Cardiac septum (tissue), 1 donor: ENCODE data around the gene UHRF1. TPM values are rescaled to one million over a fixed set of nuclear protein-coding genes. Genes with fewer than 3 reads are reported as not detected.

ENCODE experiments used
- DNase-seq: peaks from one replicate; pipeline ENCODE4 v3.0.0-alpha.2; 2020; ENCODE audit warnings: low spot score
- intact Hi-C: fragments of 100-400 bp; cut with DNase I; formaldehyde crosslinking; loops from one replicate; pipeline ENCODE4 v1.14.0; 2022
- total RNA-seq: library from RNA; stranded (reverse); fragmentation: NEBNext Ultra II Directional; extraction: Animal tissue kit (Norgen Biotek cat#: 25700); gene quantifications from one replicate; pipeline ENCODE4 v1.2.1, GENCODE V29; 2021
- donor health status: DM: no; HTN: no; CAD: no.

Gene UHRF1
- total RNA-seq, 1 donor from 2014 or later = 1.00 TPM

- DNase-seq = peak; percentile 68
- intact Hi-C loops = no loop called here
Measured at GRCh38 chr19:4983346-4984105, 74.2 kb downstream of the UHRF1 start.

DNA sequence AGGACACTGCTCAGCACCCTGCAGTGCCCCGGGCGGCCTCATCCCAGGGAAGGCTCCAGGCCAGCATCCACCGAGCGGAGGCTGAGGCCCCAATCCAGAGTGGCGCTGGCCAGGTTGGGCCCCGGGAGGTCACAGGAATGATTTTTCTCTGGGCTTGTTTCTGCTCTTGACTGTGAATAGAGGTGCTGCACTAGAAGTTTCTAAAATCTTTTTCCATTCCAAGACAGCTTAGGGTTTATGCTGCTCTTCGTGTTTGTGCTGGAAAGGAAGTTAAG is 74.7 kb downstream of the UHRF1 start:
- intact Hi-C loops = no loop called here

GRCh38 chr19:4984438-4984990 is 75.2 kb downstream of the UHRF1 start:
- intact Hi-C loops = no loop called here
- DNase-seq = no peak

More for the DNA sequence above, 74.7 kb downstream of the UHRF1 start:
- DNase-seq = no peak

DNA sequence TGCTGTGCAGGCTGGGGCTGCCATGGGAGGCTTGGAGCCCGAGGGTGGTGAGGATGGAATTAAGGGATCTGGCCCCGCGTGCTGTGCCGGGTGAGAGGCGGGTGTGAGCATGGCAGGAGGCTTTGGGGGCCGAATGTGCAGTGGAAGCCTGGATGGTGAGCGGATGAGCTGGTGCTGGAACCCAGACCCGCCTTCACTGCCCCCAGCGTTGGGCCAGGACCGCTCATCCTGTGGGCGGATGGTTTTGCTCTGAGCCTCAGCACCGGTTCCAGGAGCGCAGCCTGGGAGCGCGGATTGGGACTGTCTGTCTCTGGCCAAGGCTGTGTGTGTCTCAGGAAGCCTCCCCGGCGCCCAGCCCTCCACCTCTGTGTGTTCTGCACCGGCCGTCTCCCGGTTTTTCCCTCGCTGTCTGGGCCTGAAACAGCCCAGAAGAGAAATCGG is 76.3 kb downstream of the UHRF1 start:
- DNase-seq = no peak
- intact Hi-C loops = no loop called here

- no peak for DNase-seq
- intact Hi-C loops = no loop called here
Measured at GRCh38 chr19:4986056-4986455, 76.8 kb downstream of the UHRF1 start.

- peak; percentile 68 for DNase-seq
Measured at GRCh38 chr19:4986471-4986891, 77.2 kb downstream of the UHRF1 start.

GRCh38 chr19:4987256-4987655 is 78.0 kb downstream of the UHRF1 start:
- no peak for DNase-seq
- intact Hi-C loops = no loop called here

More at GRCh38 chr19:4986471-4986891, 77.2 kb downstream of the UHRF1 start:
- intact Hi-C loops = no loop called here

- intact Hi-C loops = no loop called here
Measured at GRCh38 chr19:4987692-4988370, 78.5 kb downstream of the UHRF1 start.

DNA sequence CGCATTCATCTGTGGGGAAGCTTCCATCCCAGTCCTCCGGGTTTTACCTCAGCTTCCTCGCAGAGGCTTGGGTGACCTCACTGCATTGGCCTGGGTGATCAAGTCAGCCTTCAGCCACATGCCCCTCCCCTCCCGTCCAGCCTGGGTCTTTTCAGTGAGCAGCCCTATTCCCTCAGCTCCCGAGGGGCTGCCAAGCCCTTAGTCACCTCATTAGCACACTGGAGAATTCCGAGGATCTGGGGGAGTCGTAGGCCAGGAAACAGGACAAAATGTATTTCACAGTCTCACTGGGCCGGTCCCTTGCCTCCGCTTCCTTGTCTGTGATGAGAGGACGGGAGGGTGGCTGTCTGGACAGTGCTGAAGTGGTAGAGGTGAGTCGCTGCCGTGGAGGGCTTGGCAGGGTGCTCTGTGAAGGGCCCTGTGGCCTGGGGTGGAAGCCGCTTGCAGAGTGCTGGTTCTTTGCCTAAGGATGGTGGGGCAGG is 79.5 kb downstream of the UHRF1 start:
- intact Hi-C loops = no loop called here
- no peak for DNase-seq

More at GRCh38 chr19:4987692-4988370, 78.5 kb downstream of the UHRF1 start:
- no peak for DNase-seq

- DNase-seq = no peak
- intact Hi-C loops = no loop called here
Measured at GRCh38 chr19:4990306-4990705, 81.0 kb downstream of the UHRF1 start.

DNA sequence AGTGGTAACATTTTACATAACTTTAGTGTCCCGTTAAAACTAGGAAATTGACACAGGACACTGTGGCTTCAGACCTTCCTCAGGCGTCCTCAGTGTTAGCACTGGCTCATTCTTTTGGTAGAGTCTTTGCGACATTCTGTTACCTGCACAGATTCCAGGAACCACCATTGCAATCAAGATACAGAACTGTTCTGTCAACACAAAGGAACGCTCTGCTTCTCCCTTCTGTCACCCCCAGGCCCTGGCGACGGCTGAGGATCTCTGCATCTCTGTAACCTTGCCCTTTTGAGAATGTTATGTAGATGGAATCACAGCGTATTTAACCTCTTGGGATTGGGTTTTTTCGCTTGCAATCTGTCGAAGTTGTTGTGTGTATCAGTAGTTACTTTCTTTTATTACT is 82.2 kb downstream of the UHRF1 start:
- DNase-seq = no peak
- intact Hi-C loops = no loop called here

DNA sequence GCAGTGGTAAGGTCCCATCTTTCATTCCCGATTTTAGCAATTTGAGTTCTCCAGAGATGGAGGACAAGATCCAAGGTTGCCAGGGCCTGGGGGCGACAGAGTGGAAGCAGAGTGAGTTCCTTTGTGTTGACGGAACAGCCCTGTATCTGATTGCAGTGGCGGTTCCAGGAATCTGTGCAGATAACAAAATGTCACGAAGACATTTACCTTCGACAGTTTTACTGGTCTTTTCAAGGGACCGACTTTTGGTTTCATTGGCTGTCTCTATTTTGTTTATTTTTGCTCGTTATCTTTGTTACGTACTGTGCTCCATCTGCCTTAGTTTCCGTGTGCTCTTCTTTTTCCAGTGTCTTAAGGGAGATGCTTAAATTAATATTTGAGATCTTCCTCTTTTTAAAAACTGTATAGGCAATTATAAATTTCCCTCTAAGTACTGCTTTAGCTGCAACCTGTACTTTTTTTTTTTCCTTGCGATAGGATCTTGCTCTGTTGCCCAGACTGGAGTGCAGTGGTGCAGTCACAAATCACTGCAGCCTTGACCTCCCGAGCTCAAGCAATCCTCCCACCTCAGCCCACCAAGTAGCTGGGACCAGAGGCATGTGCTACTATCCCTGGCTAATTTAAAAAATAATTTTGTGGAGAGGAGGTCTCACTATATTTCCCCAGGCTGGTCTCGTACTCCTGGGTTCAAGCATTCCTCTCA is 82.8 kb downstream of the UHRF1 start:
- intact Hi-C loops = no loop called here

GRCh38 chr19:4993683-4994082 is 84.4 kb downstream of the UHRF1 start:
- intact Hi-C loops = no loop called here
- DNase-seq = no peak

More for the DNA sequence above, 82.8 kb downstream of the UHRF1 start:
- DNase-seq = no peak

- DNase-seq = no peak
- intact Hi-C loops = no loop called here
Measured at GRCh38 chr19:4996701-4997100, 87.4 kb downstream of the UHRF1 start.

DNA sequence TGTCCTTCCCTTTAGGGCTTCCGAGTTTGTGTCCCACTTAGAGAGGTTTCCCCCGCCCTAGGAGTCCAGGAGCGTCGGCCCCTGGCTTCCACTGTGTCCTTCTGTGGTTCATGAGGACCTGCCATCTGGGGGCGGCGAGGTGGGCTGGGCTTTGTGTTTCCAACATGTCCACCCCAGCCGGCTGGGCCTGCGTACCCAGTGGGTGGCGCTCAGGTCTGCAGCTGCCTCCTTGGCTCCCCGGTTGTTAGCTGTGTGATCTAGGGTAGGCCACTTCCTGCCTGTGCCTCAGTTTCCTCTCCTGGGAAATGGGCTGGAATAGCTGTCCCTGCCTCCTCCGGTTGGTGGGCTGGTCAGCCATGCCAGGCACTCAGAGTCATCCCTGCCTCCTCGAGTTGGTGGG is 88.0 kb downstream of the UHRF1 start:
- no peak for DNase-seq
- intact Hi-C loops = no loop called here

GRCh38 chr19:5000120-5000611 is 90.9 kb downstream of the UHRF1 start:
- DNase-seq = no peak
- intact Hi-C loops = no loop called here

DNA sequence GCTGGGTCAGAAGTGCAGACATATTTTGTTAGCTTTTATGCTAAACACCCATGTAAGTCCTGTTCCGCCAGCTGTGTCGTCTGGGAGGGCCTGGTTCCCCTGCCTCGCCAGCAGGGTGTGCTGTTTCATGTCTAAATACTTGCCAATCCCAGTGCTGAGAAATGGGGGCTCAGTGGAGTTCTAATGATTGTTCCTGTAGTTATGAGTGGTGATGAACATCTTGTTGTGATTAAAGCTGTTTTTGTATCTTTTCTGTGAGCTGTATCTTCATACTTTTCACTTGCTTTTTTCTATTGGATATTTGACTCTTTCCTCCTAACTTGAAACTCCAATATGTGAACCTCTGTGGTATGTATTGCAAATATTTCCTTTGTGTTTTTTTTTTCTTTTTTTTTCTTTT is 92.3 kb downstream of the UHRF1 start:
- intact Hi-C loops = no loop called here
- no peak for DNase-seq

DNA sequence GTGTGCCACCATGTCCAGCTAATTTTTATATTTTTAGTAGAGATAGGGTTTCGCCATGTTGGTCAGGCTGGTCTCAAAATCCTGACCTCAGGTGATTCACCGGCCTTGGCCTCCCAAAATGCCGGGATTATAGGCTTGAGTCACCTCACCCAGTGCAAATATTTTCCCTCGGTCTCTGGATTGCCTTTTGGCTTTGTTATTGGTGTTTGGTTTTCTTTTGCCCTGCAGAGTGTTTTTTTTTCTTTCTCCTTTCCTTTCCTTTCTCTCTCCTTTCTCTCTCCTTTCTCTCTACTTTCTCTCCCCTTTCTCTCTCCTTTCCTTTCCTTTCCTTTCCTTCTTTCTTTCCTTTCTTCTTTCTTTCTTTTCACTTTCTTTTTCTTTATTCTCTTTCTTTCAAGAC is 92.8 kb downstream of the UHRF1 start:
- no peak for DNase-seq
- intact Hi-C loops = no loop called here

DNA sequence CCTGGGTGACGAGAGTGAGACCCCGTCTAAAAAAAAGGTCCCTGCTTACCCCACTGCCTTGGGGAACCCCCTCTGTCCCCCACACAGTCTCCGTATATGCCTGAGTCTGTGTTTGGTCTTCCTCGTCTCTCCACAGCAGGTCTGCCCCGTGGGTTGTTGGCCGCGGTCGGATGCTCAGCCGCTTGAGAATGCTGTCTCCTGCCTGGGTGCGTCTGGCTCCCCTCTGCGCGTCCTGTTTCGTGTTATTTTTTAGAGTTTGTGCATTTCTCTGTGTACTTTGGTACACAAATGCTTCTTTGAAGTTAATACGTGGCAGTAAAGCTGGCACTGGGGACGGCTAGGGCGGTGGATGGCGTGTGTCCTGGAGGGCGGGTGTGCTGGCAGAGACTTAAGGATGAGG is 94.5 kb downstream of the UHRF1 start:
- intact Hi-C loops = no loop called here
- DNase-seq = no peak

GRCh38 chr19:5005096-5005495 is 95.8 kb downstream of the UHRF1 start:
- DNase-seq = no peak
- intact Hi-C loops = no loop called here
